ENCODE measurements around the gene SESN3. TPM values are rescaled to one million over a fixed set of nuclear protein-coding genes. Genes with fewer than 3 reads are reported as not detected.
A peak's percentile ranks its signal among the peaks of the same experiment; 100 is the strongest.

Gene SESN3
- total RNA-seq (2022) = 3.0 and 6.3 TPM in 2 replicates
- Bru-seq, nascent RNA = percentile 42 among the genes with signal in this experiment
- BruChase-seq, experiment 1, labeled RNA remaining after a 6-hour chase = percentile 62 among the genes with signal in this experiment
- BruChase-seq, experiment 2, labeled RNA remaining after a 2-hour chase = percentile 50 among the genes with signal in this experiment
- long read RNA-seq, partial matches to known transcripts = 1 of 2 reads
- long read RNA-seq, other reads (novel, unspliced or antisense) = 1 of 2 reads

- TF ChIP-seq CTCF (IDR thresholded peaks at IDR 0.05; ENCODE audit: unreplicated experiment) = no peak
- CTCF ChIA-PET = interaction anchor here (0.6 to 2.2 kb wide), 26 partner anchors 10 to 533 kb away, joined by 3 to 26 read pairs (median 4); no protein-coding TSS in a partner anchor
- POLR2A ChIA-PET = interaction anchor here (0.6 to 4.1 kb wide), 36 partner anchors 10 to 1063 kb away, joined by 3 to 52 read pairs (median 4); partner anchors contain the start of gene FAM76B
- BruUV-seq (replicated peaks) = no TSS peak
- peak; percentile 97 for DNase-seq (ENCODE audit: unreplicated experiment)
- peaks cover 6% of the 10 kb centered on the region for H3K36me3 Mint-ChIP-seq (ENCODE audit: insufficient read depth, unreplicated experiment)
- peaks cover 19% of the 10 kb centered on the region for H3K4me1 Mint-ChIP-seq (ENCODE audit: insufficient read depth, unreplicated experiment)
- no peaks in the 10 kb centered on the region for H3K27me3 Mint-ChIP-seq (ENCODE audit: insufficient read depth, unreplicated experiment)
- H3K4me3 Mint-ChIP-seq (ENCODE audit: unreplicated experiment) = no peak within 1 kb of the TSS
- H3K9me3 Mint-ChIP-seq (ENCODE audit: unreplicated experiment) = no peaks in the 10 kb centered on the region
- intact Hi-C loops (cut with micrococcal nuclease) = loop anchor here (1.0 to 5.0 kb wide), 3 partner anchors 164 to 474 kb away; partner anchors contain the start of gene SRSF8
- peak within 1 kb of the TSS; percentile 23 for H3K27ac Mint-ChIP-seq (ENCODE audit: low read depth, unreplicated experiment)
Observed at GRCh38 chr11:95231127-95231880, at the start of gene SESN3. TSS of gene SESN3 (minus strand) at chr11:95231202. CDS start at chr11:95230860, 342 bp downstream.

- Mint-ChIP-seq H3K9me3 (ENCODE audit: unreplicated experiment) (no peaks in the 10 kb centered on the region), H3K4me3 (ENCODE audit: unreplicated experiment) (no peak overlapping the region), H3K36me3 (ENCODE audit: insufficient read depth, unreplicated experiment) (no peaks in the 10 kb centered on the region), H3K27ac (ENCODE audit: low read depth, unreplicated experiment) (peak overlapping the region; percentile 46), H3K27me3 (ENCODE audit: insufficient read depth, unreplicated experiment) (no peaks in the 10 kb centered on the region), H3K4me1 (ENCODE audit: insufficient read depth, unreplicated experiment) (peaks cover 31% of the 10 kb centered on the region)
- TF ChIP-seq CTCF (IDR thresholded peaks at IDR 0.05; ENCODE audit: unreplicated experiment) = no peak
- intact Hi-C loops (cut with micrococcal nuclease) = no loop called here
- ChIA-PET CTCF (interaction anchor here (0.7 to 1.0 kb wide), 2 partner anchors 48 to 1075 kb away, joined by 3 to 5 read pairs; no protein-coding TSS in a partner anchor), POLR2A (interaction anchor here (0.7 kb wide), 1 partner anchor 149 kb away, joined by 3 read pairs; no protein-coding TSS in a partner anchor)
- no TSS peak for BruUV-seq (replicated peaks)
- no peak for DNase-seq (ENCODE audit: unreplicated experiment)
Observed at GRCh38 chr11:95279921-95280868, 49.2 kb upstream of the SESN3 start.

- intact Hi-C loops (cut with micrococcal nuclease) = no loop called here
- DNase-seq (ENCODE audit: unreplicated experiment) = no peak
- no peak for TF ChIP-seq CTCF (IDR thresholded peaks at IDR 0.05; ENCODE audit: unreplicated experiment)
Observed at GRCh38 chr11:95277868-95278267, 46.9 kb upstream of the SESN3 start.

More at GRCh38 chr11:95277868-95278267, 46.9 kb upstream of the SESN3 start:
- Mint-ChIP-seq H3K4me3 (ENCODE audit: unreplicated experiment) (no peak overlapping the region), H3K27me3 (ENCODE audit: insufficient read depth, unreplicated experiment) (no peaks in the 10 kb centered on the region), H3K4me1 (ENCODE audit: insufficient read depth, unreplicated experiment) (peaks cover 16% of the 10 kb centered on the region), H3K9me3 (ENCODE audit: unreplicated experiment) (no peaks in the 10 kb centered on the region), H3K27ac (ENCODE audit: low read depth, unreplicated experiment) (no peak overlapping the region), H3K36me3 (ENCODE audit: insufficient read depth, unreplicated experiment) (no peaks in the 10 kb centered on the region)
- ChIA-PET POLR2A (no interaction called here), CTCF (no interaction called here)
- BruUV-seq (replicated peaks) = no TSS peak
